GM19395 (cell line): Measurements from ENCODE around the gene TTC28.
"Not testable (repeated sequence)": the region's sequence is repeated elsewhere in the genome, so short reads cannot be mapped to it uniquely, and the experiment has no call there.

Experiments used
- ATAC-seq: cut with Tn5 transposase; IDR thresholded peaks from one replicate; pipeline ENCODE4 v1.9.1; 2021; ENCODE audit warnings: mild to moderate bottlenecking, moderate library complexity; ENCODE audit not compliant: unreplicated experiment

Gene TTC28

GRCh38 chr22:28608546-28608945 is 71.1 kb downstream of the TTC28 start:
- ATAC-seq = no peak

GRCh38 chr22:28607795-28608194 is 71.8 kb downstream of the TTC28 start:
- ATAC-seq = no peak

GRCh38 chr22:28604966-28605761 is 74.5 kb downstream of the TTC28 start:
- ATAC-seq = no peak

GRCh38 chr22:28601915-28602314 is 77.7 kb downstream of the TTC28 start:
- ATAC-seq = no peak

- ATAC-seq = no peak
Measured at GRCh38 chr22:28600546-28601143, 79.0 kb downstream of the TTC28 start.

- no peak for ATAC-seq
Measured at GRCh38 chr22:28599693-28600092, 79.9 kb downstream of the TTC28 start.

GRCh38 chr22:28597665-28598064 is 82.0 kb downstream of the TTC28 start:
- no peak for ATAC-seq

- ATAC-seq = no peak
Measured at GRCh38 chr22:28594797-28595462, 84.7 kb downstream of the TTC28 start.

GRCh38 chr22:28594076-28594796 is 85.4 kb downstream of the TTC28 start:
- no peak for ATAC-seq

GRCh38 chr22:28593299-28593698 is 86.3 kb downstream of the TTC28 start:
- ATAC-seq = no peak

- no peak for ATAC-seq
Measured at GRCh38 chr22:28589102-28589750, 90.4 kb downstream of the TTC28 start.

- no peak for ATAC-seq
Measured at GRCh38 chr22:28585324-28585723, 94.3 kb downstream of the TTC28 start.

GRCh38 chr22:28582806-28583205 is 96.8 kb downstream of the TTC28 start:
- no peak for ATAC-seq

GRCh38 chr22:28581016-28581415 is 98.6 kb downstream of the TTC28 start:
- ATAC-seq = no peak

GRCh38 chr22:28576162-28576561 is 103.5 kb downstream of the TTC28 start:
- ATAC-seq = no peak

GRCh38 chr22:28574159-28574788 is 105.4 kb downstream of the TTC28 start:
- no peak for ATAC-seq

GRCh38 chr22:28570696-28571373 is 108.8 kb downstream of the TTC28 start:
- ATAC-seq = no peak

- ATAC-seq = not testable (repeated sequence)
Measured at GRCh38 chr22:28568974-28569373, 110.7 kb downstream of the TTC28 start.

- ATAC-seq = no peak
Measured at GRCh38 chr22:28568099-28568498, 111.5 kb downstream of the TTC28 start.
